Lower lobe of right lung (tissue), 2 donors: ENCODE measurements around the gene SCAPER. TPM values are rescaled to one million over a fixed set of nuclear protein-coding genes. Genes with fewer than 3 reads are reported as not detected.
"Not testable (repeated sequence)": the region's sequence is repeated elsewhere in the genome, so short reads cannot be mapped to it uniquely, and the experiment has no call there.

Experiments
- ATAC-seq, 2 donors: fragments of 200-7000 bp; cut with Tn5 transposase; one replicate each; pipeline ENCODE4 v1.9.1; 2020 to 2022; ENCODE audit warnings: mild to moderate bottlenecking in 2 of 2, moderate library complexity in 2 of 2
- DNase-seq: peaks from one replicate; pipeline ENCODE4 v3.0.0-alpha.2; 2020
- H3K27ac ChIP-seq: fragments of 200-600 bp; one replicate; pipeline ENCODE4 v1.8.0; 2022
- H3K27me3 ChIP-seq: fragments of 200-600 bp; one replicate; pipeline ENCODE4 v1.8.0; 2022; ENCODE audit warnings: low read depth
- H3K36me3 ChIP-seq: fragments of 200-600 bp; one replicate; pipeline ENCODE4 v1.8.0; 2022; ENCODE audit warnings: mild to moderate bottlenecking
- H3K4me1 ChIP-seq: fragments of 200-600 bp; one replicate; pipeline ENCODE4 v1.8.0; 2022
- H3K4me3 ChIP-seq: fragments of 200-600 bp; one replicate; pipeline ENCODE4 v1.8.0; 2022; ENCODE audit warnings: mild to moderate bottlenecking
- H3K9me3 ChIP-seq: fragments of 200-600 bp; one replicate; pipeline ENCODE4 v1.8.0; 2022
- intact Hi-C: fragments of 100-400 bp; cut with DNase I; formaldehyde crosslinking; loops from one replicate; pipeline ENCODE4 v1.11.0; 2022
- total RNA-seq: library from RNA; stranded (reverse); fragmentation: NEBNext Ultra II Directional; extraction: Animal tissue kit (Norgen Biotek cat#: 25700); gene quantifications from one replicate; pipeline ENCODE4 v1.2.1, GENCODE V29; 2021
- TF ChIP-seq, protein P1 (sequence below): fragments of 200-600 bp; IDR thresholded peaks from one replicate; pipeline ENCODE4 v1.8.0; 2022; ENCODE audit warnings: antibody characterized with exemption, mild to moderate bottlenecking
- donor health status: DM: no; HTN: yes; CAD: no; lungs with severe emphysema.

Gene SCAPER
- total RNA-seq, 1 donor from 2014 or later: 34.2 TPM

DNA sequence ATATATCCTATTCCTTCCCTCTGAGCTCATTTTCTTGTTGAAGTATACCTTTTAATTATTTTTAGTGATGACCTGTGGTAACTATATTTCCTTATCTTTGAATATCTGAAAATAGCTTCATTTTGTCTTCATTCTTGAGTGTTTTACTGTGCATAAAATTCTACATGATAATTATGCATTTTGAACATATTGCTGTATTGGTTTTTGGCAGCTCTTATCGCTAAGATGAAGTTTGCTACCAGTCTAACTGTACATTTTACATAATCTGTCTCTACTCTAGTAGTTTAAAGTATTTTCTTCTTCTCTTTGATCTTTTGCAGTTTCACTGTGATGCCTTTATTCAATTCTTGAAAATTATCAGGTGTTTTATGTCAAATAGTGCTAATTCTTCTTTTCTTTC is 379.0 kb downstream of the SCAPER start:
- TF ChIP-seq, protein P1, sequence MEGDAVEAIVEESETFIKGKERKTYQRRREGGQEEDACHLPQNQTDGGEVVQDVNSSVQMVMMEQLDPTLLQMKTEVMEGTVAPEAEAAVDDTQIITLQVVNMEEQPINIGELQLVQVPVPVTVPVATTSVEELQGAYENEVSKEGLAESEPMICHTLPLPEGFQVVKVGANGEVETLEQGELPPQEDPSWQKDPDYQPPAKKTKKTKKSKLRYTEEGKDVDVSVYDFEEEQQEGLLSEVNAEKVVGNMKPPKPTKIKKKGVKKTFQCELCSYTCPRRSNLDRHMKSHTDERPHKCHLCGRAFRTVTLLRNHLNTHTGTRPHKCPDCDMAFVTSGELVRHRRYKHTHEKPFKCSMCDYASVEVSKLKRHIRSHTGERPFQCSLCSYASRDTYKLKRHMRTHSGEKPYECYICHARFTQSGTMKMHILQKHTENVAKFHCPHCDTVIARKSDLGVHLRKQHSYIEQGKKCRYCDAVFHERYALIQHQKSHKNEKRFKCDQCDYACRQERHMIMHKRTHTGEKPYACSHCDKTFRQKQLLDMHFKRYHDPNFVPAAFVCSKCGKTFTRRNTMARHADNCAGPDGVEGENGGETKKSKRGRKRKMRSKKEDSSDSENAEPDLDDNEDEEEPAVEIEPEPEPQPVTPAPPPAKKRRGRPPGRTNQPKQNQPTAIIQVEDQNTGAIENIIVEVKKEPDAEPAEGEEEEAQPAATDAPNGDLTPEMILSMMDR: no peak
- no peaks in the 10 kb centered on the region for H3K4me1 ChIP-seq
- ATAC-seq: no peak
- intact Hi-C loops: no loop called here
- H3K4me3 ChIP-seq: no peak overlapping the region
- no peaks in the 10 kb centered on the region for H3K36me3 ChIP-seq
- no peaks in the 10 kb centered on the region for H3K9me3 ChIP-seq
- H3K27ac ChIP-seq: no peak overlapping the region
- DNase-seq: no peak
- H3K27me3 ChIP-seq: no peaks in the 10 kb centered on the region

DNA sequence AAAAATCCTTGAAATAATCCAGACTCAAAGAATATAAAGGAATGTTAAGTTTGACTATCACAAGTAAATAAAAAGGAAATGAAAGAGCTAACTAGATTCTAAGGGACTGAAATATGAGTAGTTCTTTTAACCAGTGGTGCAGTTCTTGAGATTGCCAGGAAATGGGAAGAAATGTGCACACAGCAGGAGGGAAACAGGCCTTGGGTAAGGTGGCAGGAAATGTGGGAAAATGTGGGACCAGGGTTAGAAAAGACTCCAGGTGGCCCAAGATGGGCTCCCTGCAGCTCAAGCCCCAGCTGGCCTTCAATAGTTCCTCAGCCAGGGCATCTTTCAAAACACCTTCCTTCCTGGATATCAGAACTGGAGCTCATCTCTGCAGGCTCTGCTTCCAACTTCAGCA is 387.2 kb downstream of the SCAPER start:
- DNase-seq (no peak), ATAC-seq (no peak)

DNA sequence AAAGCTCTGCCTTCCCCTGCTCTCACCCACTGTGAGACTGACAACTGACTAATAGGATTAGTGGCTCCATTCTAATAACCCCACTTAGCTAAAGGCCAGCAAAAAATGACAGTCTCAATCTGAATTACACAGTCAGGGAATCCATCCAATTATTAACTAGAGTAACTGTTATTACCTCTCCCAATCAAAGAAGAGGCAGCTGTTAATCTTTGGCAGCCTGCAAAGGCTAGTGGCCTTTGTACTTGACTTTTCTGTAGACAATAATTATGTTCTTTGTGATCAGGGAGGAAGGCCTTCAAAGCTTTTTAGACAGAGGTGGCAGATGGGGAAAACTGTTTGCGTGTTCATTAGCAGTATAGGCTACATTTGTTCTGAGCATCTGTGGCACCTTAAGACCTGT is 390.9 kb downstream of the SCAPER start:
- TF ChIP-seq, protein P1: no peak
- H3K27ac ChIP-seq: no peak overlapping the region
- intact Hi-C loops: no loop called here
- H3K27me3 ChIP-seq: no peaks in the 10 kb centered on the region
- DNase-seq (no peak), ATAC-seq (no peak)
- H3K36me3 ChIP-seq: no peaks in the 10 kb centered on the region
- no peaks in the 10 kb centered on the region for H3K9me3 ChIP-seq
- no peaks in the 10 kb centered on the region for H3K4me1 ChIP-seq
- H3K4me3 ChIP-seq: no peak overlapping the region

More for the DNA sequence above, 387.2 kb downstream of the SCAPER start:
- TF ChIP-seq, protein P1: no peak
- H3K27me3 ChIP-seq: no peaks in the 10 kb centered on the region
- no peak overlapping the region for H3K27ac ChIP-seq
- no peaks in the 10 kb centered on the region for H3K36me3 ChIP-seq
- no peaks in the 10 kb centered on the region for H3K9me3 ChIP-seq
- H3K4me3 ChIP-seq: no peak overlapping the region
- intact Hi-C loops: no loop called here
- H3K4me1 ChIP-seq: no peaks in the 10 kb centered on the region

DNA sequence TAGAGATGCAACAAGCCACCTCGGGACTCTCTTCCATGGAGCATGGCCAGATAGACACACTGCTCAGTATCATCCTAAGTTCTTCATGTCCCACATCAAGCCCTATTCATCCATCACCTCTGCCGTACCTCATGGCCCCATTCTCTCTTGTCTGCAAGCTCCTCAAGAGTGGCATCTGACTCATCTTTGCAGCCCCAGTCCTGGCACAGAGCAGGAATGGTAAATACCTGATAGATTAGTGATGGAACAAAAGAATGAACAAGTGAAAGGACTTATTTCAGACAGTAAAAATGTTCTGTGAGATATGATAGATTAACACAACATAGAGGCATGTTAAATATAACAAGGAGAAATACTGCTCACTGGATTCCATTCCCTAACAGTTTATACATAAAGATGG is 392.2 kb downstream of the SCAPER start:
- no peaks in the 10 kb centered on the region for H3K4me1 ChIP-seq
- H3K4me3 ChIP-seq: no peak overlapping the region
- H3K27ac ChIP-seq: no peak overlapping the region
- no peaks in the 10 kb centered on the region for H3K27me3 ChIP-seq
- DNase-seq (no peak), ATAC-seq (no peak)
- H3K36me3 ChIP-seq: no peaks in the 10 kb centered on the region
- intact Hi-C loops: no loop called here
- TF ChIP-seq, protein P1: no peak
- no peaks in the 10 kb centered on the region for H3K9me3 ChIP-seq

DNA sequence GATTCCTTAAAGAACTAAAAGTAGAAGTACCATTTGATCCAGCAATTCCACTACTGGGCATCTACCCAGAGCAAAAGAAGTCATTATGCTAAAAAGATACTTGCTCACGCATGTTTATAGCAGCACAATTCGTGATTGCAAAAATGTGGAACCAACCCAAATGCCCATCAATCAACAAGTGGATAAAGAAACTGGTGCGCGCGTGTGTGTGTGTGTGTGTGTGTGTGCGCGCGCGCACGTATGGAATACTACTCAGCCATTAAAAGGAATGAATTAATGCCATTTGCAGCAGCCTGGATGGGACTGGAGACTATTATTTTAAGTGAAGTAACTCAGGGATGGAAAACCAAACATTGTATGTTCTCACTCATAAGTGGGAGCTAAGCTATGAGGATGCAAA is 394.5 kb downstream of the SCAPER start:
- H3K4me3 ChIP-seq, ATAC-seq, H3K9me3 ChIP-seq, H3K4me1 ChIP-seq, H3K36me3 ChIP-seq, intact Hi-C loops, H3K27ac ChIP-seq, H3K27me3 ChIP-seq, DNase-seq: not testable (repeated sequence)

DNA sequence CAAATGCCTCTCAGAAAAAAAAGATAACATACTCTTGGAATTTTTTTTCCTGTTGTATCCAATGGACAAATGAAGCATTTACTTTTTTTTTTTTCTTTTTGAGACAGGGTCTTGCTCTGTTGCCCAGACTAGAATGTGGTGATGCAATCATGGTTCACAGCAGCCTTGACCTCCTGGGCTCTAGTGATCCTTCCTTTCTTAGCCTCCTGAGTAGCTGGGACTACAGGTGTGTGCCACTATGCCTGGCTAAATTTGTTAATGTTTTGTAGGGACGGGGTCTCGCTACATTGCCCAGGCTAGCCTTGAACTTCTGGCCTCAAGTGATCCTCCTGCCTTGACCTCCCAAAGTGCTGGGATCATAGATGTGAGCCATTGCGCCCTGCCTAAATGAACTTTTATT is 401.3 kb downstream of the SCAPER start:
- H3K4me1 ChIP-seq: peaks cover 6% of the 10 kb centered on the region
- no peaks in the 10 kb centered on the region for H3K9me3 ChIP-seq
- ATAC-seq: no peak
- H3K27ac ChIP-seq: no peak overlapping the region
- intact Hi-C loops: no loop called here
- TF ChIP-seq, protein P1: no peak
- DNase-seq: no peak
- no peak overlapping the region for H3K4me3 ChIP-seq
- H3K27me3 ChIP-seq: no peaks in the 10 kb centered on the region
- peaks cover 7% of the 10 kb centered on the region for H3K36me3 ChIP-seq
